CD4-positive, alpha-beta T cell treated with Interleukin-15 for 4 hours (primary cell): Measurements from ENCODE around the gene KLHDC4.
"Not testable (repeated sequence)": the region's sequence is repeated elsewhere in the genome, so short reads cannot be mapped to it uniquely, and the experiment has no call there.

Source experiments
- DNase-seq: peaks from one replicate; pipeline ENCODE4 v3.0.0-alpha.2; 2020; ENCODE audit warnings: low spot score

Gene KLHDC4

DNA sequence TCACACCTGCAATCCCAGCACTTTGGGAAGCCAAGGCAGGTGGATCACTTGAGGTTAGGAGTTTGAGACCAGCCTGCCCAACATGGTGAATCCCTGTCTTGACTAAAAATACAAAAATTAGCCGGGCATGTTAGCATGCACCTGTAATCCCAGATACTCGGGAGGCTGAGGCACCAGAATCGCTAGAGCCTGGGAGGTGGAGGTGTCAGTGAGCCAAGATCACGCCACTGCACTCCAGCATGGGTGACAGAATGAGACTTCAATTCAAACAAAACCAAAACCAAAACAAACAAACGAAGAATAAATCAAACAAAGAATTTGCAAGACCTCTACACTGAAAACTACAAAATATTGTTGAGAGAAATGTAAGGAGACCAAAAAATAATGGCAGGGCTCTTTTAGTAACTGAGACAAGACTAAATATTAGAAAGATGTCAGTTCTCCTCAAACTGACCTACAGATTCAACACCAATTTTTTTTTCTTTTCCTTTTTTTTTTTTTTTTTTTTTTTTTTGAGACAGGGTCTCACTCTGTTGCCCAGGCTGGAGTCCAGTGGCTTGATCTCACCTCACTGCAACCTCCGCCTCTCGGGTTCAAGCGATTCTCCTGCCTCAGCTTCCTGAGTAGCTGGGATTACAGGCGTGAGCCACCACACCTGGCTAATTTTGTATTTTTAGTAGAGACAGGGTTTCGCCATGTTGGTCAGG lies 23.1 kb upstream of the KLHDC4 start:
- DNase-seq = not testable (repeated sequence)

GRCh38 chr16:87787451-87788091 lies 21.8 kb upstream of the KLHDC4 start:
- not testable (repeated sequence) for DNase-seq

- no peak for DNase-seq
Measured at GRCh38 chr16:87784812-87785211, 19.0 kb upstream of the KLHDC4 start.

- DNase-seq = no peak
Measured at GRCh38 chr16:87782033-87782432, 16.2 kb upstream of the KLHDC4 start.

DNA sequence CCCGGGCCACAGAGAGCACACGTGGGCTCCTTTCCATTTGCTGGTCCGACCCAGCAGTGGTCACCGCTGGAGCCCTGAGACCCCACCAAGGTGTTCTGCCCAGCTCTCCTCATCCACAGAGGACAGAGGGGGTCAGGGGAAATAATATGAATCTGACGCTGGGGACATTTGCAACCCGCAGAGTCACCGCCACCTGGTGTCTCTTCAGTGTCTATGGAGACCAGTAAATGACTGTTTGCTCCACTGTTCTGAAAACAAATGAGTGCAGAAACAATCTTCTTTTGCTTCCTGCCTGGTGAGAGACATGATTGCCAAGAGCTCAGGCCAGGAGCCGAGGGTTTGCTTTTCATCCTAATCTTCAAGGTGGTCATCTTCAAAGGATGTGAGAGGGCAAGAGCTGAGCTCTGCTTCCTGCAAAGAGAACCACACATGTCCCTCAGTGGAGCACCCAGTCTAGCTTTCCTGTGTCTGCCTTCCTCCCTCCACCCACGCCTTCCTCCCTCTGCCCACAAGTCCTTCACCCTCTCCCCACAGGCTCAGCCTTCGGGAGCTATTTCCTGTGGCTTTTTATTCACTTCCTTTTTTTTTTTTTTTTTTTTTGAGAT lies 14.7 kb upstream of the KLHDC4 start:
- DNase-seq = peak; percentile 25

DNA sequence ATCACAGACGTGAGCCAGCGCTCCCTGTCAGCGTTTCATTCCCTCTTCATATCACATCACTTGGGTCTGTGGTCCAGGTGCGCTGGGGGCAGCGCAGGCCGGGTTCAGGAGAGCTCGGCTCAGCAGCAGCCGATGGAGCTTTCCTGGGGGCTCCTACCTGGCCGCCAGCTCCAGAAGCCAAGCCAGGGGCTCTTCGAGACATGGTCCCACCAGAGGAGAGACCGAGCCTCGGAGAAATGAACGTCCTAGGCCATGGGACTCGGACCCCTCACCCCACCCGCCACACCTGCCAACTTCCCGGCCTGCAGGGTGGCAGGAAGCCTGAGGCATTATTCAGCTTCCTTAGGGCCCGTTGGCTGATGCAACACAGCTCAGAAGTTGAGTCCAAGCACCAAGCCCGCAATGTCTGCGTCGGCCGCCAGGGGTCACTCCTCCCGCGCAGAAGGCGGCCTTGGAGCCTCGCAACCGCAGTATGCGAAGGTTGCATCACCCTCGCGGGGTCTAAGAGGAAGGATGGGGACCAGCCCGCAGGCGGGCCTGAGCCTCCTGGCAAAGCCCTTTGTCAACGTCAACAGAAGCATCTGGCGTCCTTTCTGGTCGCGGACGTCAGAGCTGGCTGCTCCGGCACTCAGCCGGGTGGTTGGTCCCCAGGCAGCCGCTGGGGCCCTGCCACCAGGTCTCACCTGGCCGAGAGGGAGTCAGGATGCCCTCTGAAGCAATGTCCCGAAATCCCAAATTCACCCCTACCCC lies 13.2 kb upstream of the KLHDC4 start:
- peak; percentile 92 for DNase-seq

- no peak for DNase-seq
Measured at GRCh38 chr16:87778476-87778829, 12.7 kb upstream of the KLHDC4 start.

GRCh38 chr16:87773836-87774235 lies 8.1 kb upstream of the KLHDC4 start:
- not testable (repeated sequence) for DNase-seq

DNA sequence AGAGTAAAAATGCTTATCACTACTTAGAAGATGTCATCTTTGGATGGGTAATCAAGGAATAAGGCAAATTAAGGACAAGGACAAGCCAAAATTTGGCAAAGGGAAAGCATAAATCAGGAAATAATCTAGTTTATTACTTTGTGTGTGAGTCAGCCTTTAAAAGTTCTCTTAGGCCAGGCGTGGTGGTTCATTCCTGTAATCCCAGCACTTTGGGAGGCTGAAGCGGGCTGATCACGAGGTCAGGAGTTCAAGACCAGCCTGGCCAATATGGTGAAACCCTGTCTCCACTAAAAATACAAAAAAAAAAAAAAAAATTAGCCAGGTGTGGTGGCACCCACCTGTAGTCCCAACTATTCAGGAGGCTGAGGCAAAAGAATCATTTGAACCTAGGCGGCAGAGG lies 1.7 kb upstream of the KLHDC4 start:
- not testable (repeated sequence) for DNase-seq

DNA sequence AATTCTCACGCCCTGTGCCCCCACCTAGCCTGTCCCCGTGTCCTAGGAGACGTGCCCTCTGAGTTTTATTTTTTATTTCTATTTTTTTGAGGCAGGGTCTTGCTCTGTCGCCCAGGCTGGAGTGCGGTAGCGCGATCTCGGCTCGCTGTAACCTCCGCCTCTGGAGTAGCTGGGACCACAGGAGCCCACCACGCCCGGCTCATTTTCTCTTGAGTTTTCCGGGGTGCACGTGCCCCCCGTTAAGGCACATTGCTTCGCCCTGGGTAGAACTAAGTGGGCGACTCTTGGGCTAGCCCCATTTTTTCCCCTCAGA lies 655 bp upstream of the KLHDC4 start:
- no peak for DNase-seq

DNA sequence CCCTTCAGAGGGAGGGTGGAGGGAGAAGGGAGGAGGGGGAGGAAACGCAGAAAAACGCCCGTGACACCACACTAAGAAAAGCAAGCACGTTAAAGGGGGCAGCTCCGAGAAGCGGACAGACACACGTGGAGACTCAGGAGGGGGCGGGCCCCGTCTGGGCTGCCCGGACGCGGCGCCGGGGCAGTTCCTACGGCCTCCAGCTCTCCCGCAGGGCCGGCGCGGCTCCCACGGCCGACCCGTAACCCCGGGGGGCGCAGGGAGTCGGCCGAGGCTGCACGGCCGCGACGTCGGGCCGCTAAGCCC lies 362 bp downstream of the KLHDC4 start:
- DNase-seq = peak; percentile 75

GRCh38 chr16:87764600-87765472 lies 950 bp downstream of the KLHDC4 start:
- DNase-seq = peak; percentile 67

DNA sequence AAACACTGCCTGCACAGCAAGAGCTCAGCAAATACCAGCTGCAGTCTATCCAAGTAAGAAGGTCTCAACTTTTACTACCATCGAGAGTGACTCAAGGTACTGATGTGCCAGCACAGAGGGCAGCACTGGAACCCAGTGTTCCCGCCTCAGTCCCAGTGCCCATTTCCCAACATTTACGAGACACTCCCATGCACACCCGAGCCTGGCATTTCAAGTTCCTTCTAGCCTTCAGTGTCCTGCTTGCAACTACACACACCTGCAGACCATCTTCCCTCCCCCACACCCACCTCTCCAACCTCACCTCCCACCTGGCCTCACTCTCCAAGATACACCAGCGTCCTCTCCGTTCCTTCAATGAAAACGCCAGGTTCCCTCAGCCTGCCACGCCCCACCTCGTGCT lies 3.2 kb downstream of the KLHDC4 start:
- no peak for DNase-seq

- DNase-seq = peak; percentile 68
Measured at GRCh38 chr16:87762071-87762571, 3.7 kb downstream of the KLHDC4 start.

GRCh38 chr16:87761060-87761459 lies 4.7 kb downstream of the KLHDC4 start:
- no peak for DNase-seq

DNA sequence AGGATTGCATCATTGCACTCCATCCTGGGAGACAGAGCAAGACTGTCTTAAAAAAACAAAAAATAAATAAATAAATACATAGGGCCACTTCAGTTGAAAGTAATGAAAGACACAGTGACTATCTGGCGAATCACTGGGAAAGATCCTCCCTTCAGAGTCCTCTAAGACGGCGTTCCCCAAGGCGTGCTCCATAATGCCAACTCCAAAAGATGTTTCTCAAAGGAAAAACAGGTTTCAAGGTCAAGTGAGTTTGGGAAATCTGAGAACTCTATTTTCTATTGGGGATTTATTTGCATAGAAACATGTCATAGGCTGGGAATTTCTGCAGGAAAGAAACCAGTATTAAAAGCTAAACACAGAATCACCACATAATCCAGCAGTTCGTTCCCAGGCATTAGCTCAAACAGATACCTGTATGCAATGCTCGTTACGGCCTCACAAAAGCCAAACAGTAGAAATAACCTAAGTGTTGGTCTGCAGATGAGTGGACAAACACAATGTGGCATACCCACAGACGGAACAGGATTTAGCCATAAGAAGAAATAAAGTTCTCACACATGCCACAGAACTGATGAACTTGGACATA lies 7.9 kb downstream of the KLHDC4 start:
- no peak for DNase-seq

DNA sequence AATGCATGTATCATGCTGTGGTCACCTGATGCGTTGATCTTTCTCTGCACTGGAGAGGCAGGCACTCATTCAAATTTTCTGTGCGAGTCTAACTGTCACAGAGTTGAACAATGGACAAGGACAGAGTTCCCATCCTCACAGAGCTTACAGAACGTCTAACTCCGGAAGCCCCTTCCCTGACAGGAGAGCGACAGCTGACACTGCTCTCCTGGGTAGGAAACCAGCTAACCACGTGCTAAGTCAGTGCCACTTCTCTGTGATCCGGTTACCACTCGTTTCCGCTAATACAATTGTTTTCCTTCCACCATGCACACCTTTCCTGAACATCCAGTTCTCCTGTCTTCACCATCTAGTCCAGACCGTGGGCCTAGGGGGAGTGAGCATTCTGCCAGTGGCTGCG lies 11.3 kb downstream of the KLHDC4 start:
- no peak for DNase-seq

DNA sequence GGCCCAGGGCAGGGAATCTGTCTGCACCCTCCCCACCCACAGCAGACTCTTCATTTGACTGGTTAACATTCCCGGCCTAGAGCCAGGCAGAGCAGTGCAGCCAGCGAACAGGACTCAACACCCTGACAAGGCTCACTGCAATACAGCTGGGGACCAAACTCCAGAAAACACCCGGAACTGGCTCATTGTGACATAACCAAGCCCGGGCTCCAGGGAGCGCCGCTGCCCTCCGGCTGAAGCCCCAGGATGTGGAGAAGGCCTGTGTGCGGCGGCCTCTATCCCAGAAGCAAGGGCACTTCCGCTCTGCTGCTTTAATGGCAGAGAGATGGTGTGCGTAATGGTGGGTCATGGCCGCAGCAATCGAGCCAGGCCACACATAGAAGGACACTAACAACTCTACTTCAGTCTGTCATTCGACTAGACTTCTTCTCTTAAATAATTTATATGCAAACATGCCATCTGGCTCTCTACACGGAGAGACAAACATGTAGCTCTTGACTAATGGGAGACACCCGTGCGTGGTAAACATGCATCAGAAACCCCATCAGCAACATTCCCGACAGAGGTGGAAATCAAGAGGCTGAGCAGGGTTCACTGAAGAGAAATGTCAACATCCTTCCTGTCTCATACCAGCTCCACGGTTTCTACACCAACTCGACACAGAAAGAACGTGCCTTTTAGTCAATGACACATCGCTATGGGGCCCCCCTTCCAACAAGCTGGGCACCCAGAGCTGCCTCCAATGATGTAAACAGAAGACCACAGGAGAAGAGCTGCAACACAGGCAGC lies 18.0 kb downstream of the KLHDC4 start:
- no peak for DNase-seq

DNA sequence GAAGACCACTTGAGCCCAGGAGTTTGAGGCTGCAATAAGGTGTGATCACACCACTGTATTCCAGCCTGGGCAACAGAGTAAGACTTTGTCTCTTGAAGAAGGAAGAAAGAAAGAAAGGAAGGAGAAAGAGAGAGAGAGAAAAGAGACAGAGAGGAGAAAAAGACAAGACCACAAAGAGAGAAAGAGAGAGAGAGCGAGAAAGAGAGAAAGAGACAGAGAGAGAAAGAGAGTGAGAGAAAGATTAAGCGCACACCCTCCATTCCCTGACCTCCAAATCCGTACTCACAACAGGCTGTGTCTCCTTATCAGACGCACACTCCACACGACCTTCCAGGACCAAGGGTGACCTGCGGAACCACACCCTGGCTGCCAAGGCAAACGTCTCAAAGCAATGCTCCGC lies 19.6 kb downstream of the KLHDC4 start:
- no peak for DNase-seq

DNA sequence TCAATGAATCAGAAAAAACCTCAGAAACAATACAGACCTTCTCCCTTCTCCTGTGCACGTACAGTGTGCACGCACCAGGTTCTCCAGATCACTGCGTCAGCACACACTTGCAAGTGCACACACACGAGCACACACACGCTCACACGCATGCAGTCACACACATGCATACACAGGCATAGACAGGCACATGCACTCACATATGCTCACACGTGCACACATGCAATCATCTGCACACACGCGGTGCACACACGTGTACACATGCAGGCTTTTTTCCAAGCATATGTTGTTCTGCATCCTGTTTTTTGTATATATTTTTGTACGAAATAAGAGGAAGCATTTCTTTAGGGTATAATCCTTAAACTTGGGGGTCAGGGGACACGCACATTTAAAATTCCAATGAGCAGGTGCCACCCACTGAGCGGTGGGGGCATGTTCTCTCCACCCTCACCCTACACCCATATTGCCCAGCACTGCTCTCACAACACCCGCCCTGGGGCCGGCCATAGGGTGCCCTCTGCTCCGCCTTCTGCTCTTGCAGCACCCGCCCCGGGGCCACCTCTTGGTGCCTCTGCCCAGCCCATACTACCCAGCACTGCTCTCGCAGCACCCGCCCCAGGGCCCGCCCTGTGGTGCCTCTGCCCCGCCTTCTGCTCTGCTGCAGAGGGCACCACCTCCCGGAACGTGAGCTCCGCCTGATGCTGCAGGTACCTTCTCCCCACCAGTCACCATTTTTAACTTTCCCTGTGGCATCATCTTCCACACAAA lies 20.9 kb downstream of the KLHDC4 start:
- DNase-seq = no peak
